Activated T-cell treated with anti-CD3 and anti-CD28 coated beads, Interleukin-2, amount 50 U/mL, for 72 hours (primary cell): ENCODE data around the gene IL17RD. TPM values are rescaled to one million over a fixed set of nuclear protein-coding genes. Genes with fewer than 3 reads are reported as not detected.

Source experiments
- ATAC-seq, 2 donors: fragments of 150-1000 bp; cut with Tn5 transposase; replicated peaks in 1 of 2; 2 replicates each; pipeline ENCODE4 v1.10.0; 2021; ENCODE audit warnings: moderate library complexity in 2 of 2, mild to moderate bottlenecking in 1 of 2
- DNase-seq, 2 donors: peaks; one replicate each; pipeline ENCODE4 v3.0.0; 2021 to 2022; ENCODE audit warnings: mixed read lengths in 1 of 2
- H3K27ac Mint-ChIP-seq: one replicate; pipeline ENCODE4 v1.8.0; 2022; ENCODE audit warnings: mild to moderate bottlenecking, moderate library complexity, mixed read lengths
- H3K27me3 Mint-ChIP-seq: one replicate; pipeline ENCODE4 v1.8.0; 2022; ENCODE audit warnings: low read depth, mixed read lengths
- H3K36me3 Mint-ChIP-seq, 2 donors: one replicate each; pipeline ENCODE4 v1.8.0; 2022; ENCODE audit warnings: mixed read lengths in 2 of 2, mild to moderate bottlenecking in 1 of 2; ENCODE audit not compliant: insufficient read depth in 2 of 2
- H3K4me1 Mint-ChIP-seq: one replicate; pipeline ENCODE4 v1.8.0; 2022; ENCODE audit warnings: low read depth, mixed read lengths
- H3K4me3 Mint-ChIP-seq, 2 donors: one replicate each; pipeline ENCODE4 v1.8.0; 2022; ENCODE audit warnings: mild to moderate bottlenecking in 2 of 2, mixed read lengths in 2 of 2, moderate library complexity in 2 of 2
- H3K9me3 Mint-ChIP-seq, 2 donors: one replicate each; pipeline ENCODE4 v1.8.0; 2022; ENCODE audit warnings: mixed read lengths in 2 of 2
- total RNA-seq, 2 donors: library from RNA; stranded (reverse); gene quantifications; one replicate each; pipeline ENCODE4 v1.2.3, GENCODE V29; 2022

The IL17RD gene
- total RNA-seq, result under 1 TPM; 0.07 to 0.09 TPM

- DNase-seq (peak; percentile 71 to 72), ATAC-seq (peak; percentile 76)
- H3K27ac Mint-ChIP-seq, result no peak within 1 kb of the TSS
- peaks cover 15% of the 10 kb centered on the region for H3K4me1 Mint-ChIP-seq
- H3K36me3 Mint-ChIP-seq, result peaks cover 0 to 2% of the 10 kb centered on the region in 2 donors
- H3K27me3 Mint-ChIP-seq, result peaks cover 87% of the 10 kb centered on the region
- no peaks in the 10 kb centered on the region for H3K9me3 Mint-ChIP-seq
- peak within 1 kb of the TSS; percentile 92 to 93 for H3K4me3 Mint-ChIP-seq
Observed at GRCh38 chr3:57164657-57165573, at the start of gene IL17RD. Gene IL17RD, minus strand, starts transcription at chr3:57165353. Its CDS starts 67 bp downstream, at chr3:57165286.

- Mint-ChIP-seq H3K4me1 (no peaks in the 10 kb centered on the region), H3K9me3 (no peaks in the 10 kb centered on the region), H3K4me3 (no peak overlapping the region), H3K27ac (no peak overlapping the region), H3K27me3 (no peaks in the 10 kb centered on the region), H3K36me3 (no peaks in the 10 kb centered on the region)
- ATAC-seq (no peak), DNase-seq (no peak)
Observed at GRCh38 chr3:57206423-57206822, 41.3 kb upstream of the IL17RD start.

GRCh38 chr3:57199895-57200297 is 34.7 kb upstream of the IL17RD start, which contains the start of gene HESX1:
Gene HESX1, minus strand, starts transcription at chr3:57199978. Its CDS starts 60 bp downstream, at chr3:57199918.
- no peak for ATAC-seq
- no peak within 1 kb of the TSS for H3K4me3 Mint-ChIP-seq
- H3K4me1 Mint-ChIP-seq, result no peaks in the 10 kb centered on the region
- H3K9me3 Mint-ChIP-seq, result no peaks in the 10 kb centered on the region
- H3K36me3 Mint-ChIP-seq, result no peaks in the 10 kb centered on the region
- no peak within 1 kb of the TSS for H3K27ac Mint-ChIP-seq
- peaks cover 7% of the 10 kb centered on the region for H3K27me3 Mint-ChIP-seq
- no peak for DNase-seq

- no peak overlapping the region for H3K4me3 Mint-ChIP-seq
- H3K27ac Mint-ChIP-seq, result no peak overlapping the region
- no peaks in the 10 kb centered on the region for H3K9me3 Mint-ChIP-seq
- no peaks in the 10 kb centered on the region for H3K4me1 Mint-ChIP-seq
- ATAC-seq (no peak), DNase-seq (no peak)
- peaks cover 7% of the 10 kb centered on the region for H3K27me3 Mint-ChIP-seq
- H3K36me3 Mint-ChIP-seq, result no peaks in the 10 kb centered on the region
Observed at GRCh38 chr3:57194641-57195040, 29.5 kb upstream of the IL17RD start.

- Mint-ChIP-seq H3K27me3 (no peaks in the 10 kb centered on the region), H3K4me1 (no peaks in the 10 kb centered on the region), H3K9me3 (no peaks in the 10 kb centered on the region), H3K36me3 (no peaks in the 10 kb centered on the region), H3K4me3 (no peak overlapping the region), H3K27ac (no peak overlapping the region)
- no peak for ATAC-seq
- no peak for DNase-seq
Observed at GRCh38 chr3:57192028-57192427, 26.9 kb upstream of the IL17RD start.

- Mint-ChIP-seq H3K9me3 (no peaks in the 10 kb centered on the region), H3K36me3 (no peaks in the 10 kb centered on the region), H3K27ac (no peak overlapping the region), H3K4me1 (no peaks in the 10 kb centered on the region), H3K27me3 (peaks cover 10% of the 10 kb centered on the region), H3K4me3 (no peak overlapping the region)
- ATAC-seq (no peak), DNase-seq (no peak)
Observed at GRCh38 chr3:57184526-57184925, 19.4 kb upstream of the IL17RD start.

- no peak for ATAC-seq
Observed at GRCh38 chr3:57179580-57180410, 14.6 kb upstream of the IL17RD start.

GRCh38 chr3:57176045-57176444 is 10.9 kb upstream of the IL17RD start:
- no peaks in the 10 kb centered on the region for H3K4me1 Mint-ChIP-seq
- no peak overlapping the region for H3K4me3 Mint-ChIP-seq
- H3K27me3 Mint-ChIP-seq, result peaks cover 34% of the 10 kb centered on the region
- DNase-seq (no peak), ATAC-seq (no peak)
- H3K27ac Mint-ChIP-seq, result no peak overlapping the region
- no peaks in the 10 kb centered on the region for H3K36me3 Mint-ChIP-seq
- H3K9me3 Mint-ChIP-seq, result no peaks in the 10 kb centered on the region

More at GRCh38 chr3:57179580-57180410, 14.6 kb upstream of the IL17RD start:
- Mint-ChIP-seq H3K36me3 (no peaks in the 10 kb centered on the region), H3K4me1 (no peaks in the 10 kb centered on the region), H3K27ac (no peak overlapping the region), H3K4me3 (no peak overlapping the region), H3K9me3 (no peaks in the 10 kb centered on the region), H3K27me3 (peaks cover 23% of the 10 kb centered on the region)
- no peak for DNase-seq

GRCh38 chr3:57173687-57174086 is 8.5 kb upstream of the IL17RD start:
- no peaks in the 10 kb centered on the region for H3K9me3 Mint-ChIP-seq
- H3K4me1 Mint-ChIP-seq, result peaks cover 4% of the 10 kb centered on the region
- ATAC-seq (no peak), DNase-seq (no peak)
- no peaks in the 10 kb centered on the region for H3K36me3 Mint-ChIP-seq
- H3K27me3 Mint-ChIP-seq, result peaks cover 40% of the 10 kb centered on the region
- H3K4me3 Mint-ChIP-seq, result no peak overlapping the region
- no peak overlapping the region for H3K27ac Mint-ChIP-seq

GRCh38 chr3:57170946-57171345 is 5.8 kb upstream of the IL17RD start:
- ATAC-seq (no peak), DNase-seq (no peak)
- Mint-ChIP-seq H3K27me3 (peaks cover 53% of the 10 kb centered on the region), H3K27ac (no peak overlapping the region), H3K36me3 (no peaks in the 10 kb centered on the region), H3K9me3 (no peaks in the 10 kb centered on the region), H3K4me3 (no peak overlapping the region), H3K4me1 (peaks cover 5% of the 10 kb centered on the region)

- Mint-ChIP-seq H3K4me3 (peak overlapping the region; percentile 45 to 73), H3K27me3 (peaks cover 59% of the 10 kb centered on the region), H3K9me3 (no peaks in the 10 kb centered on the region), H3K36me3 (no peaks in the 10 kb centered on the region), H3K4me1 (peaks cover 9% of the 10 kb centered on the region), H3K27ac (no peak overlapping the region)
- peak; percentile 68 to 77 for DNase-seq
- ATAC-seq, result peak; percentile 78 to 79
Observed at GRCh38 chr3:57169872-57170623, 4.9 kb upstream of the IL17RD start.

- Mint-ChIP-seq H3K4me1 (peaks cover 14% of the 10 kb centered on the region), H3K27me3 (peaks cover 63% of the 10 kb centered on the region), H3K4me3 (peak overlapping the region; percentile 48 to 54), H3K27ac (no peak overlapping the region), H3K36me3 (peaks cover 0 to 2% of the 10 kb centered on the region in 2 donors), H3K9me3 (no peaks in the 10 kb centered on the region)
- ATAC-seq (no peak), DNase-seq (no peak)
Observed at GRCh38 chr3:57169108-57169507, 4.0 kb upstream of the IL17RD start.
